Breast epithelium (tissue), 4 donors: ENCODE measurements around the gene ARV1. TPM values are rescaled to one million over a fixed set of nuclear protein-coding genes. Genes with fewer than 3 reads are reported as not detected.
"Not testable (repeated sequence)": the region's sequence is repeated elsewhere in the genome, so short reads cannot be mapped to it uniquely, and the experiment has no call there.

Experiments
- DNase-seq, 2 donors: peaks; one replicate each; pipeline ENCODE4 v3.0.0-alpha.2; 2019; ENCODE audit warnings: low spot score in 2 of 2
- H3K27ac ChIP-seq, 2 donors: fragments of 200-600 bp; sonication (generic) in 1 of 2; one replicate each; pipeline ENCODE4 v1.5.1; 2016 to 2019; ENCODE audit warnings: mild to moderate bottlenecking in 1 of 2
- H3K27me3 ChIP-seq, 2 donors: fragments of 200-600 bp; sonication (generic) in 1 of 2; one replicate each; pipeline versions ENCODE4 v1.5.1 to v1.6.0; 2017 to 2019; ENCODE audit warnings: control low read depth in 1 of 2, mild to moderate bottlenecking in 1 of 2
- H3K36me3 ChIP-seq: fragments of 200-600 bp; one replicate; pipeline ENCODE4 v1.5.1; 2019
- H3K4me1 ChIP-seq, 2 donors: fragments of 200-600 bp; sonication (generic); one replicate each; pipeline ENCODE4 v1.5.1; 2016 to 2019; ENCODE audit warnings: control low read depth in 1 of 2
- H3K4me3 ChIP-seq, 3 donors: fragments of 200-600 bp; sonication (generic); 1 replicate in 2 of 3; 2 replicates in 1 of 3; pipeline ENCODE4 v1.5.1; 2016 to 2019; ENCODE audit warnings: mild to moderate bottlenecking in 3 of 3, moderate library complexity in 2 of 3
- H3K9me3 ChIP-seq, 2 donors: fragments of 200-600 bp; sonication (generic) in 1 of 2; one replicate each; pipeline ENCODE4 v1.5.1; 2016 to 2019; ENCODE audit warnings: control low read depth in 1 of 2
- CTCF ChIP-seq, 3 donors: fragments of 450-650 bp; IDR thresholded peaks; one replicate each; pipeline ENCODE4 v1.5.1; 2016 to 2017; ENCODE audit warnings: antibody characterized with exemption in 3 of 3, mild to moderate bottlenecking in 3 of 3, moderate library complexity in 3 of 3
- POLR2A ChIP-seq: fragments of 450-650 bp; IDR thresholded peaks from one replicate; pipeline ENCODE4 v1.6.1; 2016; ENCODE audit warnings: antibody characterized with exemption, mild to moderate bottlenecking, moderate library complexity
- POLR2AphosphoS5 ChIP-seq, 3 donors: sonication (generic); formaldehyde crosslinking; IDR thresholded peaks; one replicate each; pipeline ENCODE4 v1.6.1; 2017; ENCODE audit warnings: antibody characterized with exemption in 3 of 3
- intact Hi-C: fragments of 100-400 bp; cut with DNase I; formaldehyde crosslinking; loops from one replicate; pipeline ENCODE4 v1.15.1; 2023; ENCODE audit warnings: low total_unique reads
- total RNA-seq, 3 donors: library from RNA; depleted of rRNA; stranded (reverse); fragments of >200 nt; gene quantifications; one replicate each; pipeline ENCODE4 v1.1.0, GENCODE V29; 2016

Gene ARV1
- total RNA-seq, 3 donors from 2014 or later, result 20.8 to 23.0 (median 21.0) TPM

- Histone ChIP-seq H3K4me3 (no peak overlapping the region), H3K9me3 (peaks cover 0 to 29% of the 10 kb centered on the region in 2 donors), H3K27me3 (no peaks in the 10 kb centered on the region), H3K4me1 (no peaks in the 10 kb centered on the region), H3K36me3 (peaks cover 12% of the 10 kb centered on the region), H3K27ac (no peak overlapping the region)
- TF ChIP-seq CTCF (IDR thresholded peaks at IDR 0.05) (no peak), POLR2A (no peak), POLR2AphosphoS5 (IDR thresholded peaks at IDR 0.05) (no peak)
- DNase-seq, result no peak
- intact Hi-C loops, result no loop called here
Observed at GRCh38 chr1:231000639-231001038, 21.7 kb downstream of the ARV1 start.

- Histone ChIP-seq H3K4me3 (no peak overlapping the region), H3K36me3 (peaks cover 12% of the 10 kb centered on the region), H3K27me3 (no peaks in the 10 kb centered on the region), H3K27ac (no peak overlapping the region), H3K4me1 (no peaks in the 10 kb centered on the region), H3K9me3 (peaks cover 0 to 32% of the 10 kb centered on the region in 2 donors)
- no peak for DNase-seq
- intact Hi-C loops, result no loop called here
- no peak for TF ChIP-seq POLR2A
- no peak for TF ChIP-seq POLR2AphosphoS5 (IDR thresholded peaks at IDR 0.05)
- no peak for TF ChIP-seq CTCF (IDR thresholded peaks at IDR 0.05)
Observed at GRCh38 chr1:231001892-231002291, 23.0 kb downstream of the ARV1 start.

GRCh38 chr1:231007535-231007934 is 28.6 kb downstream of the ARV1 start:
- H3K4me3 ChIP-seq, H3K27ac ChIP-seq, H3K36me3 ChIP-seq, H3K4me1 ChIP-seq, H3K27me3 ChIP-seq, intact Hi-C loops, DNase-seq: not testable (repeated sequence)
- peaks cover 0 to 41% of the 10 kb centered on the region in 2 donors for H3K9me3 ChIP-seq

GRCh38 chr1:231011360-231011759 is 32.5 kb downstream of the ARV1 start:
- Histone ChIP-seq H3K27ac (no peak overlapping the region), H3K36me3 (no peaks in the 10 kb centered on the region), H3K27me3 (no peaks in the 10 kb centered on the region), H3K9me3 (peaks cover 0 to 9% of the 10 kb centered on the region in 2 donors), H3K4me3 (no peak overlapping the region), H3K4me1 (no peaks in the 10 kb centered on the region)
- no peak for DNase-seq
- intact Hi-C loops, result no loop called here
- TF ChIP-seq POLR2A (no peak), CTCF (IDR thresholded peaks at IDR 0.05) (no peak), POLR2AphosphoS5 (IDR thresholded peaks at IDR 0.05) (no peak)

- Histone ChIP-seq H3K9me3 (peaks cover 0 to 8% of the 10 kb centered on the region in 2 donors), H3K36me3 (no peaks in the 10 kb centered on the region), H3K27me3 (no peaks in the 10 kb centered on the region), H3K27ac (no peak overlapping the region), H3K4me3 (no peak overlapping the region), H3K4me1 (no peaks in the 10 kb centered on the region)
- DNase-seq, result no peak
- intact Hi-C loops, result no loop called here
- TF ChIP-seq POLR2AphosphoS5 (IDR thresholded peaks at IDR 0.05) (no peak), CTCF (IDR thresholded peaks at IDR 0.05) (no peak), POLR2A (no peak)
Observed at GRCh38 chr1:231011963-231012362, 33.1 kb downstream of the ARV1 start.
